ENCODE results near the gene KRTAP12-2.
"Not testable (repeated sequence)": the region's sequence is repeated elsewhere in the genome, so short reads cannot be mapped to it uniquely, and the experiment has no call there.

Gene KRTAP12-2

GRCh38 chr21:44649521-44650100 is 17.1 kb downstream of the KRTAP12-2 start:
- no peak for DNase-seq

DNA sequence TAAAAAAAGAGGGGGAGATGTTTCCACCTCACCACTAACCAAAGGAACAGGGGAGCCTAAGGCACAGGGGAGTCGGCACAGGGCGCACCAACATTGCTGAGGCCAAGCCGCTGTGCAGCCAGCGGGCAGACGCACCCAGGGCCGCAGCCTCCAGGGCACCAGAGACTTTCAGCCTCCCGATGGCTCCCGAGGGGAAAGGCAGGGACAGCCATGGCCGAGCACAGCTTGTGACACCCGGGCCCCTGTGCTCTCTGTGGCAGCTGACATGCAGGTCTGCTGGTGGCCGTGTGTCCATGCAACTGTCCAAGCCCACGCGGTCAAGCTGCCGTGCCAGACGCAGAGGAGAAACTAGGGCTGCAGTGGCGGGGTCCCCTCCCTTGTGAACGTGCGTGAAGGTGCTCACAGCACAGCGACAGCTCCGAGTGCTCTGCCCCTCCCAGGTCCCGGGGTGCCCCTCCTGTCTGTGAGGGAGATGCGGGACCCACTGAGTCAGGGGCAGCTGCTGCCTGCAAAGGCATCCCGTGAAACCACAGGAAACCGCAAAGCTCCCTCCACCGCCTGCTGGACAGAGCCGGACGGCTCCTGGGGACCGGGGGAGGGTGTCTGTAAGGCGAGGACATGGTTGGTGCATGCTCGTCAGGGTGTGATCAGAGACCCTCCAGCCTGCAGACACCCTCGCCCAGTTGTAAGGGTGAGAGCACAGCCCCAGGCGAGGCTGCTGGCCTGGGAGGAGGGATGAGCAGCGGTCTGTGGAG is 18.0 kb downstream of the KRTAP12-2 start:
- DNase-seq = no peak

GRCh38 chr21:44647222-44647552 is 19.5 kb downstream of the KRTAP12-2 start:
- peak in 1 of 2 experiments; percentile 53 for DNase-seq

DNA sequence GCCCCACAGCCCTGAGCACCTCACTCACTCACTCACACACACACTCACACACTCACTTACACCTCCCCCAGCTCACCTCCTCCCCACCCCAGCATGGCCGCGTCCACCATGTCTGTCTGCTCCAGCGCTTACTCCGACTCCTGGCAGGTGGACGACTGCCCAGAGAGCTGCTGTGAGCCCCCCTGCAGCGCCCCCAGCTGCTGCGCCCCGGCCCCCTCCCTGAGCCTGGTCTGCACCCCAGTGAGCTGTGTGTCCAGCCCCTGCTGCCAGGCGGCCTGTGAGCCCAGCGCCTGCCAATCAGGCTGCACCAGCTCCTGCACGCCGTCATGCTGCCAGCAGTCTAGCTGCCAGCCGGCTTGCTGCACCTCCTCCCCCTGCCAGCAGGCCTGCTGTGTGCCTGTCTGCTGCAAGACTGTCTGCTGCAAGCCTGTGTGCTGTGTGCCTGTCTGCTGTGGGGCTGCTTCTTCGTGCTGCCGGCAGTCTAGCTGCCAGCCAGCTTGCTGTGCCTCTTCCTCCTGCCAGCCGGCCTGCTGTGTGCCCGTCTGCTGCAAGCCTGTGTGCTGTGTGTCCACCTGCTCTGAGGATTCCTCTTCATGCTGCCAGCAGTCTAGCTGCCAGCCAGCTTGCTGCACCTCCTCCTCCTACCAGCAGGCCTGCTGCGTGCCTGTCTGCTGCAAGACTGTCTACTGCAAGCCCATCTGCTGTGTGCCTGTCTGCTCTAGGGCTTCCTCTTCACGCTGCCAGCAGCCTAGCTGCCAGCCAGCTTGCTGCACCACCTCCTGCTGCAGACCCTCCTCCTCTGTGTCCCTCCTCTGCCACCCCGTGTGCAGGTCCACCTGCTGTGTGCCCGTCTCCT is 20.1 kb downstream of the KRTAP12-2 start, which contains the start of gene KRTAP10-11:
KRTAP10-11 (plus strand) TSS at position 49 of the 856 bp plus-strand sequence; CDS start at position 94, 45 bp downstream.
- peak in 1 of 2 experiments; percentile 53 for DNase-seq

GRCh38 chr21:44644878-44645277 is 21.8 kb downstream of the KRTAP12-2 start:
- DNase-seq = no peak

DNA sequence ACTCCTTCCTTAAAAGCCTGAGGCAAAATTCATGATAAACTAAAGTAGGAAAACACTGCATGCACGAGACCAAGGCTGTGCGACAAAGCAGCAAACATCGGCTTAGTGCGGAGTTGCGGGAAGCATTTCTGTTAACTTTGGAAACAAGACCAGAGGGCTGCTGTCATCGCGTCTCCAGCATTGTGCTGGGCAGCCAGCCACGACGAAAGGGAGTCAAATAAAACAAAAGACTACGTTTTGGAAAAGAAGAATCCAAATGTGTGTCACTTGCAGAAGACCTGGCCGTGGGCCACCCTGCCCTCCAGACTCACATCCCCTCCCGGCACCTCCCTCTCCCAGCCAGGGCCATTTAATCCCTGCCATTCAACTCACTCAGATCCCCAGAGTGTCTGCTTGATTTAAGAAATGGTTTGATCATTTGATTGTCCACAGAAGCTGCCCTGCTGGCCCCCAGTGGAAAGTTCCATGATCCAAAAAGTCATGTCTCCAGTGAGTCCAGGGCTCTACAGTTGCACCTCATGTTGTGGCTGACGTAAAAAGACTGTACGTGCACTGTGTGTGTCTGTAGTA is 22.9 kb downstream of the KRTAP12-2 start:
- DNase-seq = no peak

DNA sequence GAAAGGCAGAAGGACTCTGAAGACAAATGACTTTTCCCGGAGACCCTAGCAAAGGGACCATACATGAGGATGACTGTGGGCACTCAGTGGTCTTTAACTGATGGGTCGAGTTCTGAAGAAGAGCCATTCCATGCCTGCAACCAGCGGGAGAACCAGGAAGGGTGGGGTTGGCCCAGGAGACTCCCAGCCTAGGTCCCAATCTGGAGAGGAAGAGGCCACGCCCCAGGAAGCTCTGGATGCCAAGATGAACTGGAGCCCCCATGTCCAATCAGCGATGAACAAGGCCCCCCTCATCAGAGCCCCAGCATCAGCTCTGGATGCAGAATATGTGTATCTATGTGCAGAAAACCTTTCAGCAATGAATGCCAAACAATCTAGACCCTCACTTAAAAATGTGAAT is 26.0 kb downstream of the KRTAP12-2 start:
- no peak for DNase-seq

- no peak for DNase-seq
Observed at GRCh38 chr21:44639331-44639655, 27.4 kb downstream of the KRTAP12-2 start.

DNA sequence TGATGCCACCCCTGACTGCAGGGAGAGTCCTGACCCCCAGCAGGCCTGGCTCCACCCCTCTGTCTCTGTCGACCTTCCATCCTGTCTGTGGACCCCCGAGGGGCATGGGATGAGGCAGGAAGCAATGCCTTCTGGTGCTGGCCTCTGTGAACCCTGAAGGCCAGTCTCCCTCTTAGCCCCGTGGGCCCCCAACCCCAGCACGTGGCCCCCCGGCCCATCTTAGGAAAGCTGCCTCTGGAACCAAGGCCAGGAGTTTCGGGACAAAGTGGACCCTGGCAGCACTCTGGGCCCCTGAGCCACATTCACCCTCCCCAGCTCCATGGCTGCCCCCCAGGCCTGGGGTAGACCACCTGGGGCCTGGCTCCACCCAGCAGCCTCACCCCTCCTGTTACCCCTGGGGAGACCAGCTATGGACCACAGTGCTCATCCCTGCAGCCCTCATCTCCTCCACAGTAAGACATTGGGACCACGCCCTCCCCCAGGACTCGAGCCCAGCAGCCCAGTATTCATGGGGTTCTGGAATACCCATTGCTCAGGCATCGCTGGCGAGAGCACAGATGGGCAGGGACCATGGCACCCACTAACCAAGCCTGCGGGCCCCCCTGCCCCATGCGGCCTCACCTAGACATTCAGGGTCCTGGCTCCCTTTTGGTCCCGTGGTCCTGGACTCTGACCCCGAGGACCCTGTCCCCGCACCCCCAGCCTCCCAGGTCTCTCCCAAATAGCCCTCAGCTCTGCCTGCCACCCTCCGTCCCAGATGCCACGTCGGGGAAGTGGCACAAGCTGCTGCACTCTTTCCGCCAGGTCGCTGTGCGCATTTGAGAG is 28.0 kb downstream of the KRTAP12-2 start:
- DNase-seq = not testable (repeated sequence)

- DNase-seq = peak in 1 of 2 experiments; percentile 44
Observed at GRCh38 chr21:44637851-44638348, 28.8 kb downstream of the KRTAP12-2 start.

DNA sequence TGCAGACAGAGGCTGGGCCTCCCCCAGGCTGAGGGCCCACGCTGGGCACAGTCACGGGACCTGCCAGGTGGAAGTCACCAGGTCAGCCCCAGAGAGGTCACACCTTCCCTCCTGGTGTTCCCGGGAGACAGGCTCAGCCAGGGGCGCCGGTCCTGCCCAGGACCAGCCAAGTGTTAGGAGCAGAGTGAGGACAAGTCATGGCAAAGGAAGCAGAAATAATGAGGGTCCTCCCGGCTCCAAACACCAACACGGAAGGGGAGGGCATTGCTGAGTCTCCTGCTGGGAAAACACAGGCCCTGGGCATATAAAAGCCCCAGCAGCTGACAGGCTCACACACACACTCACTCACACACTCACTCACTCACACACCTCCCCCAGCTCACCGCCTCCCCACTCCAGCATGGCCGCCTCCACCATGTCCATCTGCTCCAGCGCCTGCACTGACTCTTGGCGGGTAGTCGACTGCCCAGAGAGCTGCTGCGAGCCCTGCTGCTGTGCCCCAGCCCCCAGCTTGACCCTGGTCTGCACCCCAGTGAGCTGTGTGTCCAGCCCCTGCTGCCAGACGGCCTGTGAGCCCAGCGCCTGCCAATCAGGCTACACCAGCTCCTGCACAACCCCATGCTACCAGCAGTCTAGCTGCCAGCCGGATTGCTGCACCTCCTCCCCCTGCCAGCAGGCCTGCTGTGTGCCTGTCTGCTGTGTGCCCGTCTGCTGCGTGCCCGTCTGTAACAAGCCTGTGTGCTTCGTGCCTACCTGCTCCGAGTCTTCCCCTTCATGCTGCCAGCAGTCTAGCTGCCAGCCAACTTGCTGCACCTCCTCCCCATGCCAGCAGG is 29.5 kb downstream of the KRTAP12-2 start, which contains the start of gene KRTAP10-10:
KRTAP10-10 (plus strand) TSS at position 339 of the 833 bp plus-strand sequence; CDS start at position 401, 62 bp downstream.
- DNase-seq = peak; percentile 24 to 39

GRCh38 chr21:44636209-44637017 is 30.3 kb downstream of the KRTAP12-2 start:
- no peak for DNase-seq

DNA sequence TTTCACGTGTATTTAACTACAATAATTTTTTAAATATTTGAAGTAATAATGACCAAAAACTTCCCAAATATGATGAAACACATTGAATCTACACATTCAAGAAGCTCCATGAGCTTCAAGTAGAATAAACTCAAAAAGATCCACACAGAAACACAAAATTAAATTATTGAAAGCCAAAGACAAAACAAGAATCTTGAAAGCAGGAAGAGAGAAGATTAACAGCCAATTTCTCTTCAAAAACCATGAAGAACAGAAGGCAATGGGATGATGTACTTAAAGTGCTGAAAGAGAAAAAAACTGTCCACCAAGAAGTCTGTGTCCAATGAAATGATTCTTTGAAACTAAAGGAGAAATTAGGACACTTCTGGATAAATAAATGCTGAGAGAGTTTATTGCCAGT is 34.7 kb downstream of the KRTAP12-2 start:
- DNase-seq = no peak

DNA sequence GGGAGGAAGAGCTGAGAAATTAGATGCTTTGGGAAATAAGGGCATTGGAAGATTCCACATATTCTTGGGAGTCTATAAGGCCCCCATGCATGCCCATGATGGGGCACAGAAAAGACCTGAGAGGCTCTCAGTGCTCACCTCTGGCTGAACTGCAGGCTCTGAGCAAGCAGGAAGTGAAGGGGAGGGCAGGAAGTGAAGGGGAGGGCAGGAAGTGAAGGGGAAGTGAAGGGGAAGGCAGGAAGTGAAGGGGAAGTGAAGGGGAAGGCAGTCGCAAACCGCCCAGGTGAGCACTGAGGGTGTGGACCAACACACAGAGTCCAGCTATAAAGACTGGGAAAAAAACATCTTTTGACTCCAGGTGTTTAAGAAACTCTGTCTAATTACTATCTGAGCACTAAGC is 36.3 kb downstream of the KRTAP12-2 start:
- DNase-seq = no peak

DNA sequence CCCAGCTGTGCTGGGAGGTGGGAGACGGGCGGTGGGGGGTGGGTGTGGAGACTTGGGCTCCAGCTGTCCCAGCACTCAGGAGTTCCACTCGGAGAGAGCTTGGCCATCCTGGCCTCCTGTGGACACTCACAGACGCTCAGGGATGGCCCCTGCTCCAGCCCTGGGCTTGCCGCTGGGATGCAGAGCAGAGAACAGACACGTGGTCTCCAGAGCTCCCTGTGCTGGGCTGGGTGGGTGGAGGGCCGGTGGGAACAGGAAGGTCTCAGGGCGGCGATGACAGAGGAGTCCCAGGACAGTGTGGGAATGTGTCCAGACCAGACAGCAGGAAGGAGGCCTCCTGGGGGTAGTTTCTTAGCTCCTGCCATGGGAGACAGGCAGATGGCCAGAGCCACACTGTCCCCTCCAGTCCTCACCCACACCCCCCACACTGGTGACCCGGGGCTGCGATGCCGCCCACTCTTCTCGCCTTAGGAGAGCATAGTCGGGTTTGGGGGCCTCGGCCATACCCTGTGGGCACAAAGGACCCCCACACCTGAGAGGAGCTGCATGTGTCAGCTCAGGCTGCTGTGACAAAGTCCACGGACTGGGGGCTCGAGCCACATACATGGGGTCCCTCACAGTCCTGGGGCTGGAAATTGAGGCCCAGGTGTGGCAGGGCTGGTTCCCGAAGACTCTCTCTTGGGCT is 37.9 kb downstream of the KRTAP12-2 start:
- no peak for DNase-seq

- DNase-seq = not testable (repeated sequence)
Observed at GRCh38 chr21:44627831-44628233, 38.9 kb downstream of the KRTAP12-2 start.

DNA sequence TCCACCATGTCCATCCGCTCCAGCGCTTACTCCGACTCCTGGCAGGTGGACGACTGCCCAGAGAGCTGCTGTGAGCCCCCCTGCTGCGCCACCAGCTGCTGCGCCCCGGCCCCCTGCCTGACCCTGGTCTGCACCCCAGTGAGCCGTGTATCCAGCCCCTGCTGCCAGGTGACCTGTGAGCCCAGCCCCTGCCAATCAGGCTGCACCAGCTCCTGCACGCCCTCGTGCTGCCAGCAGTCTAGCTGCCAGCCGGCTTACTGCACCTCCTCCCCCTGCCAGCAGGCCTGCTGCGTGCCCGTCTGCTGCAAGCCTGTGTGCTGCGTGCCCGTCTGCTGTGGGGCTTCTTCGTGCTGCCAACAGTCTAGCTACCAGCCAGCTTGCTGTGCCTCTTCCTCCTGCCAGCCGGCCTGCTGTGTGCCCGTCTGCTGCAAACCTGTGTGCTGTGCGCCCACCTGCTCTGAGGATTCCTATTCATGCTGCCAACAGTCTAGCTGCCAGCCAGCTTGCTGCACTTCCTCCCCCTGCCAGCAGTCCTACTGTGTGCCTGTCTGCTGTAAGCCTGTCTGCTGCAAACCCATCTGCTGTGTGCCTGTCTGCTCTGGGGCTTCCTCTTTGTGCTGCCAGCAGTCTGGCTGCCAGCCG is 39.4 kb downstream of the KRTAP12-2 start:
- not testable (repeated sequence) for DNase-seq

GRCh38 chr21:44626673-44627143 is 40.0 kb downstream of the KRTAP12-2 start, which contains the start of gene KRTAP10-9:
Gene KRTAP10-9, plus strand, starts transcription at chr21:44627093. Its CDS starts 79 bp downstream, at chr21:44627172.
- DNase-seq = no peak

- no peak for DNase-seq
Observed at GRCh38 chr21:44626262-44626661, 40.5 kb downstream of the KRTAP12-2 start.
